GM21737 (cell line): ENCODE data around the gene KDM7A.
A peak's percentile ranks its signal among the peaks of the same experiment; 100 is the strongest.

Source experiments
- ATAC-seq: cut with Tn5 transposase; IDR thresholded peaks from one replicate; pipeline ENCODE4 v1.9.1; 2021; ENCODE audit warnings: mild to moderate bottlenecking, moderate library complexity; ENCODE audit not compliant: unreplicated experiment

Gene KDM7A

DNA sequence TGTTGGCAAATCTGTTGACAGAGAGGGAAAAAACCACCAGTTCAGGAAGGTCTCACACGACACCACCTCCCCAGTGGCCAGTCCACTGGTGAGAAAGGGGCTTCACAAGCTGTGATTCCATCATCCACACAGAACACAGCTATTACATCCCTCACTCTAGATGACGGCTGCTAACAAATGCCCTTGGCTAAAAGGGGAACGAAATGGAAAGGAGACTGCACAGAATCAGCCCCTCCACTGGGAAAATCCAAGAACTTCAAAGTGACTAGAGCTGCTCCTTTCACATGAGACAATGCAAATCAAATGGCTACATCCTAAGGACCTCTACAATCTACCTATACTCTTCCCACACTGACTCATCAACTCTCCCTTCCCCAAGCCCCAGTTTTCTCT, 119.6 kb downstream of the KDM7A start:
- no peak for ATAC-seq

GRCh38 chr7:140056431-140057142, 120.2 kb downstream of the KDM7A start:
- no peak for ATAC-seq

- ATAC-seq, result no peak
These were observed 121.0 kb downstream of the KDM7A start for GRCh38 chr7:140055833-140056232.

DNA sequence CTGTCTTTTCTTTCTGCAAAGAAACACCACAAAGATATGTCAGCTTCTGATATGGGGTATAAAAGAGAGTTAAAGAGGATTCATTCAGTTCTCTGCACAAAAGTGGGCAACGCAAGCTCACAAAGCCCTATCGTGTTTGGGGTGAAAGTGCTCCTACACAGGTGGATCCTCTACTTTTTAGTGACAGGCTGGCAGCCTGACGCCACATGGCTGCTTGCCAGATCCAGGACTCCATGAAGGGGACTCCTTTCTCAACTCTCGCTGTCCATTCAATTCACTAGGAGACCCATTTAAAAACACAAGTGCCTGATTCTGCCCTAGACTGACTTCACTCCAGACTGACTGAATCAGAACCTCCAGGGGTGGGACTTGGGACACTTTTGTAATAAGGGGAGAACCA, 122.0 kb downstream of the KDM7A start:
- ATAC-seq, result no peak

DNA sequence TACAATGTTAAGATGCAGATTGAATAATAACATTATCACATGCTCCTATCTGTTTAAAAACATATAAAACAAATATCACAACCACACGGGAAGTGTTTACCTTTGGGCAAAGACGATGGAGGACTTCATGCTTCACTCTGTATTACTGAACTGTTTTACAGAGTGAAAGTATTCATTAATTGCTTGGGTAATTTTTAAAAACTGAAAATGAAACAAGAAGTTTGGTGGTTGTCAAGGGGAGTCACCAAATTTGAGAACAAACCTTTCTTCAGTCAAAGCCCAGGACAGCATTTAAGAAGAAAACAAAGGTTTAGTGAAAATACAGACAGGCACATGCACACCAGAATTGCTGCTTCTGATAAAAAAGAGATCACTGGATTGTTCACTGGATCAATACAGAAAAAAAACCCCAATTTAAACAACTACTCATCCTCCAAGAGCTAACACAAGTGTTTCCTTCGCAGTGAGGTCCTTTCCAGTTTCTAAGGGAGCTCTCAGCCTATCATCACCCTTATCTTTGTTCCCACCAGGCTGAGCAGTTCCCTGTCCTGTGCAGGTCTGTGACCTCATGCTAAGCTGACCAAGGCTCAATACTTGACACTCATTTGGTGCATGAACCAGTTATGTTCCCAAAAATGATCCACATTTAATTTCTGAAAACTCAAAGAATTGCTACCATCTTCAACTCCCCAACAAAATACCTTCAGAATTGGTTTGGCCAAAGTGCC, 122.8 kb downstream of the KDM7A start:
- peak; percentile 82 for ATAC-seq

GRCh38 chr7:140051820-140052219, 125.0 kb downstream of the KDM7A start:
- ATAC-seq, result no peak

DNA sequence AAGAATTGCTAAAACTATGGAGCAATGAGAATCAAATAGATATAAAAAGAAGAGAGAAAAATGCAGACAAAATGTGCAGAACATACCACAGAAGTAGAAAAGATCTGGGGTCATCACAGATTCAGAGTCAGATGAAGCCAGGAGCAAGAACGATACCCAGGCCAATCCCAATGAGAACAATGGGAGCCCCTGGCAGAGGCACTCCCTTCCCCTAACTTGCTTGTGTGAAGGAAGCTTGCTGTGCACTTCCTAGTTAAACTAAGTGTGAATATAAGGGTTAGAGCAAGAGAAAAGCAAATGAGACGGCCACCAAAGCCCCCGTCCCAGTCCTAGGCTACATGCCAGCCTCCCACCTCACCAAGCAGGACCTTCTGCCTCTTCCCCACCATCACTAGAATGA, 126.7 kb downstream of the KDM7A start:
- no peak for ATAC-seq

DNA sequence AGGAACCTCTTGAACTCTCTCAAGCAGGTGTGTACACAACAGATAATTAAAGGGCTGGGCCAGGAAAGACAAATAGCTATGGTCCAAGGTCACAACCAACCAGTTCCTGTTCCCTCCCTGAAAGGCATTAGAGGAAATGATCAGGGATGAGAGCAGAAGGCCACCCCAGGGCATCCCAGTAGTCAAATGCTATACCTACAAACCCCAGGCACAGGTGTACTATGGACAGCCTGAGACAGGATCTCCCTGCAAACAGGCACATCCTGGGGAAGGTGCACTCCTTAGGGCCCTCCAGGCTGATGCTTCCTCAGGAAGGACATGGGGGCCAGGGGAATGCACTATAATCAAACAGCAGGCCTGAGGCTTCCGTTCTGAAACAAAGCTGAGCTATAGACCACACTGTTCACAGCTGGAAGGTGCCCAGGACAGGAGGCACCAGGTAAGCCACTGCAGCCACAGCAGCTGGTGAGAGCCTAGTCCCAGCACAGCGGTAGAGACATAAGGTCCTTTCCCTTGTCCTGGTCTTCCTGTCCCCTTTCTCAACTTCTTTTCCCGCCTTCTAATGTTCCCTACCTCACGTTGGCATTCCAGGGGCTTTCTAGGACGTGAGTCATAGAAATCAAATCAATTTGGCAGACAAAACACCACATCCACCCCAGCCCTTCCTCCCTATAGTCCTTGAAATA, 127.3 kb downstream of the KDM7A start:
- ATAC-seq, result no peak

GRCh38 chr7:140048989-140049338, 127.8 kb downstream of the KDM7A start:
- ATAC-seq, result no peak

DNA sequence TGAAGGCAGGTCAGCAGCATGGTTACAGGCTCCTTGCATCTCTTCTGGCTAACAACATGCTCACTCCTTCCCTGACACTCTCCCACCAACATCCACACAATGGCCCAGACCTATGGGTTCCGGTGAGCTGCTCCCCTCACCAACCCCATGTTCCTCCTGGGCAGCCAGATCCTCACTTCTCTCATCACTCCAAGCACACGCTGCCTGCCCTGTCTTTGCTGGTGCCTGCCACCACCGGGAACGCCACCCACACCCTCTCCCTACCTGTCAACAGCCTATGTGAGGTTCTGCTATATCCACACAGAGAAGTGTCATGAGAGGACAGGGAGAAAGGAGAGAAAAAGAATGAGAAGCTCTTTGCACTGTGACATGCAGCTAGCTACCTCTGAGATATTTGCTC, 128.6 kb downstream of the KDM7A start:
- no peak for ATAC-seq

DNA sequence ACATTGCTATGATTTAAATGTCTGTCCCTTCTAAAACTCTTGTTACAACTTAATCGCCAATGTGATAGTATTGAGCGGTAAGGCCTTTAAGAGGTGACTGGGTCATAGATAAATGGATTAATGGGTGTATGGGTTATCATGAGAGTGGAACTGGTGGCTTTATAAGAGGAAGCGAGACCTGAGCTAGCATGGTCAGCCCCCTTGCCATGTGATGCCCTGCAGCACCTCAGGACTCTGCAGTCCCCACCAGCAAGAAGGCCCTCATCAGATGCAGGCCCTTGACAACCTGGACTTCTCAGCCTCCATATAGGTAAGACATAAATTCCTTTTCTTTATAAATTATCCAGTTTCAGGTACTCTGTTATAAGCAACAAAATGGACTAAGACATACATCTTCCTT, 129.6 kb downstream of the KDM7A start:
- ATAC-seq, result no peak

- ATAC-seq, result no peak
These were observed 131.1 kb downstream of the KDM7A start for GRCh38 chr7:140045697-140046096.

- ATAC-seq, result no peak
These were observed 132.5 kb downstream of the KDM7A start for GRCh38 chr7:140044251-140044650.

- no peak for ATAC-seq
These were observed 134.5 kb downstream of the KDM7A start for GRCh38 chr7:140042386-140042670.

GRCh38 chr7:140041659-140042385, 135.0 kb downstream of the KDM7A start:
- no peak for ATAC-seq

GRCh38 chr7:140039896-140040295, 136.9 kb downstream of the KDM7A start:
- ATAC-seq, result no peak

GRCh38 chr7:140039066-140039465, 137.7 kb downstream of the KDM7A start:
- ATAC-seq, result no peak

DNA sequence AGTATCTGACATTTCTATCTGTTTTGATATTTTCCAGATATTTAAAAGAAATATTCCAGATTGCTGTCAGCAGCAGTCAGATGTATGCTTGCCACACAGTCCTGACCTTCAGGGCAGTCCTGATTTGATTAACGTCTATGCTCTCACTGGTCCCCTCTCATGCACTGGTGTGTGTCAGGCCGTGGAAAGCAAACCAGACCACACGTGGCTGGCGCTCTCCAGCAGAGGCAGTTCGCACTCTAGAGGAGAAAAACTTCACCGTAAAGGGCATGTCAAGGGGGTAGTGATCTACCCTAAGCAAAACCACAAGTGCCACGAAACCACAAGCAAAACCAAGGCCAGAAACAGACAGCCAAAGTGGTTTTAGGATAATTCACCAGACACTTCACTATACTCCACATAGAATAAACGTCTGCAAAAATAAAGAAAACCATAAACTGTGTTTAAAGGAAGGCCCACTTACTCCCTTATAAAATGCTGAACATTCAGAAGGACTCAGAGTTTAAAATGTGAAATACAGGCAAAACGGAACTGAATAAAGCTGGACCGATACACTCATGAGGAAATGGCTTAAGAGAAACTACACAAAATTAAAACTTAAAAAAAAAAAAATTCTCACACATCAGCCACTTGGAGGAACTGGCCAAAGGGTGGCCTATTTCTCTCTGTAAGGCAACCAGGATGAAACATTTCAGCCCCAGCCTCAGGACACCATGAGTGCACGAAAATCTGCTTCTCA, 140.4 kb downstream of the KDM7A start:
- ATAC-seq, result no peak

GRCh38 chr7:140035400-140036223, 141.2 kb downstream of the KDM7A start:
- no peak for ATAC-seq
